ENCODE measurements around the gene C10orf62.
A peak's percentile ranks its signal among the peaks of the same experiment; 100 is the strongest.
"Not testable (repeated sequence)": the region's sequence is repeated elsewhere in the genome, so short reads cannot be mapped to it uniquely, and the experiment has no call there.

The C10orf62 gene

DNA sequence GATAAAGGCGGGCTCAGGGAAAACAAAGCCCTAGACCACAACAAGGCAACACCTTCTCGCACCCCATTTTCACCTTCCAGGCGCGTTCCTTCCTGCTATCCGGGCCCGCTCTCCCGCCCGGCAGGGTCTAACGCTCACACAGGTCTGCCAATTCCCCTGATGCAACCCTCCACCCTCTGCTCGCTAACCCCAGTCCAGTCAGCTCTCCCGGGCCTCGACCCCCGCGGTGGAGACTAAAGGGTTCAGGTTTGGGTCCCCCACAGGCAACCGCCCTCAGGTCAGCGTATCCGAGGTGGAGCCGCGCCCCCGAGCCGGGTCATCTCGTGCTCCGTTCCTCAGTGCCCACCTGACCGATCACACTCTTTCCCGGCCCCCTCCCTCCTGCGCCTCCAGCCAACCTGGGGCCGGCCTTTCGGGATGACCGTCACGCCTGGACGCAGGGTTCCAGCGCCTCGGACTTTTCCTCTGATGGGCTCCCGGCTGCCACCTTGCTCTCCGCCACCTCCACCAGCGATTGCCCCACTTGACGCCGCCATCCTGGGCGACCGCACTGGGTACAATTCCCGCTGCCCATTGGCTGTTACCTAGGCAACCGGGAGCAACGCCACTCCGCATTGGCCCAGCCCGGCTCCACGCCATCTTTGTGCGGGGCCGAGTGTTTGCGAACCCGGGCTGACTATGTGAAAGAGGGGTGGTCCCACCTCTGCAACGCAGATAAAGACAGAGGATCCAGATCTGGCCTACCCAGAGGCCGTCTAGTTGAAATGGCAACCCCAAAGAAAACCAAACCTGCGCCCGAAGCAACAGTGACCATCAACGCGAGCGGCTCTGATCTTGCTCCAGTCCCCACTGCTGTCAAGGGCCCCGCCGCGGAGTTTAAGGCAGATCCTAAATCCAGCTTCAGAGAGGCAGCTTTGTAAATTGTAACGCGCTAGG lies 43.7 kb downstream of the C10orf62 start, which contains the start of gene MORN4:
MORN4 (minus strand) TSS at position 552 of the 936 bp plus-strand sequence. CDS start 13,847 bp downstream, outside the sequence.
- DNase-seq: peak; percentile 93

DNA sequence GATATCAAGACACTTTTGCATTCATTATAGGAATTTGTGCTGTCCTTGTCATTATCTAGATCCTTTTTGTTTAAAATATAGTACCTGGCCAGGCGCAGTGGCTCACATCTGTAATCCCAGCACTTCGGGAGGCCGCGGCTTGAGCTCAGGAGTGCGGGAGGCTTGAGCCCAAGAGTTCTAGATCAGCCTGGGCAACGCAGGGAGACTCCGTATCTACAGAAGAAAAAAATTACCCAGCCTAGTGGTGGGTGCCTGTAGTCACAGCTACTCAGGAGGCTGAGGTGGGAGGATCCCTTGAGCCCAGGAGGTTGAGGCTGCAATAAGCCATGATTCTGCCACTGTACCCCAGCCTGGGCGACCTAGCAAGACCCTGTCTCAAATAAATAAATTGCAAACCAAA lies 44.4 kb downstream of the C10orf62 start:
- DNase-seq: peak; percentile 25

DNA sequence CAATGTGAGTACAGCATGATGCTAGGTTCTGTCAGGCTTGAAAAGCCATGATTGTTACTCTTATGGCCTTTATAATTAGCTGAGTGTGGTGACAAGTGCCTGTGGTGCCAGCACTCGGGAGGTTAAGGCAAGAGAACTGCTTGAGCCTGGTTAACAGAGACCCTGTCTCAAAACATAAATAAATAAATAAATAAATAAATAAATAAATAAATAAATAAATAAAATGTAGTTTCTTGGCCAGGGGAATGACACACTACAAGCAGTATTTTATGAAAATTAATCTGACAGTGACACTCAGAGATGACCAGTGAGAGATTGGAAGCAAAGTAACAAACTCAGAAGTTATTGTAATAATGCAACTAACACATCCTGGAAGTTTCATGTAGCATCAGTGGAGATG lies 46.1 kb downstream of the C10orf62 start:
- no peak for DNase-seq

GRCh38 chr10:97639090-97639489 lies 49.6 kb downstream of the C10orf62 start:
- DNase-seq: not testable (repeated sequence)

- DNase-seq: peak; percentile 100
Observed at GRCh38 chr10:97640174-97640867, 50.8 kb downstream of the C10orf62 start, which contains the start of gene PI4K2A. PI4K2A (plus strand) TSS chr10:97640671; CDS start chr10:97640743, 72 bp downstream.

Data from inflammatory macrophage treated with lipopolysaccharide for 4 hours (primary cell).